ENCODE results near the gene BATF3.

- TF ChIP-seq CTCF (IDR thresholded peaks at IDR 0.05) (no peak), POLR2A (IDR thresholded peaks at IDR 0.05) (no peak)
Observed at GRCh38 chr1:212728606-212729005, 29.0 kb upstream of the BATF3 start.
